ENCODE results near the gene CDK1.

The CDK1 gene

DNA sequence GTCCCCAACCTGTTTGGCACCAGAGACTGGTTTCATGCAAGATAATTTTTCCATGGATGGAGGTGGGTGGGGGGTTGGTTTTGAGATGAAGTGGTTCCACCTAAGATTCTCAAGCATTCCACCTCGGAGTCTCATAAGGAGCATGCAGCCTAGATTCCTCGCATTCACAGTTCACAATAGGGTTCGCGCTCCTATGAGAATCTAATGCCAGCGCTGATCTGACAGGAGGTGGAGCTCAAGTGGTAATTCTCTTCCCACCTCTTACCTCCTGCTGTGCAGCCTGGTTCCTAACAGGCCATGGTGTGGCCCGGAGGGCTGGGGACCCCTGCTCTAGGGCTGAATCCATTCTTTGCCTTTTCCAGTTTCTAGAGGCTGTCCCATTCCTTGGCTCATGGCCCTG is 19.1 kb upstream of the CDK1 start:
- Histone ChIP-seq H3K27me3 (ENCODE audit: low read length) (no peaks in the 10 kb centered on the region), H3K9me3 (ENCODE audit: insufficient read depth, low read length) (no peaks in the 10 kb centered on the region), H3K4me2 (ENCODE audit: low read depth, low read length, poor library complexity, severe bottlenecking) (no peak overlapping the region), H3K27ac (ENCODE audit: low read depth, low read length) (no peak overlapping the region), H3K36me3 (ENCODE audit: low read length) (no peaks in the 10 kb centered on the region), H4K20me1 (ENCODE audit: low read depth, low read length) (no peaks in the 10 kb centered on the region), H3K9ac (ENCODE audit: low read length) (no peak overlapping the region), H2AFZ (ENCODE audit: low read depth, low read length, severe bottlenecking) (no peak overlapping the region), H3K4me3 (ENCODE audit: insufficient read depth, low read length, poor library complexity, severe bottlenecking) (no peak overlapping the region), H3K9me2 (replicated peaks; ENCODE audit: insufficient read depth, low read length) (no peaks in the 10 kb centered on the region), H3K79me2 (ENCODE audit: insufficient read depth, low read length) (no peaks in the 10 kb centered on the region), H3F3A (ENCODE audit: insufficient read depth) (no peaks in the 10 kb centered on the region)
- TF ChIP-seq, protein P1, sequence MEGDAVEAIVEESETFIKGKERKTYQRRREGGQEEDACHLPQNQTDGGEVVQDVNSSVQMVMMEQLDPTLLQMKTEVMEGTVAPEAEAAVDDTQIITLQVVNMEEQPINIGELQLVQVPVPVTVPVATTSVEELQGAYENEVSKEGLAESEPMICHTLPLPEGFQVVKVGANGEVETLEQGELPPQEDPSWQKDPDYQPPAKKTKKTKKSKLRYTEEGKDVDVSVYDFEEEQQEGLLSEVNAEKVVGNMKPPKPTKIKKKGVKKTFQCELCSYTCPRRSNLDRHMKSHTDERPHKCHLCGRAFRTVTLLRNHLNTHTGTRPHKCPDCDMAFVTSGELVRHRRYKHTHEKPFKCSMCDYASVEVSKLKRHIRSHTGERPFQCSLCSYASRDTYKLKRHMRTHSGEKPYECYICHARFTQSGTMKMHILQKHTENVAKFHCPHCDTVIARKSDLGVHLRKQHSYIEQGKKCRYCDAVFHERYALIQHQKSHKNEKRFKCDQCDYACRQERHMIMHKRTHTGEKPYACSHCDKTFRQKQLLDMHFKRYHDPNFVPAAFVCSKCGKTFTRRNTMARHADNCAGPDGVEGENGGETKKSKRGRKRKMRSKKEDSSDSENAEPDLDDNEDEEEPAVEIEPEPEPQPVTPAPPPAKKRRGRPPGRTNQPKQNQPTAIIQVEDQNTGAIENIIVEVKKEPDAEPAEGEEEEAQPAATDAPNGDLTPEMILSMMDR (IDR thresholded peaks at IDR 0.05; ENCODE audit: insufficient read depth, low read length, poor library complexity, severe bottlenecking), result no peak
- TF ChIP-seq EZH2phosphoT487 (conservative IDR thresholded peaks at IDR 0.05; ENCODE audit: low read length), result no peak

DNA sequence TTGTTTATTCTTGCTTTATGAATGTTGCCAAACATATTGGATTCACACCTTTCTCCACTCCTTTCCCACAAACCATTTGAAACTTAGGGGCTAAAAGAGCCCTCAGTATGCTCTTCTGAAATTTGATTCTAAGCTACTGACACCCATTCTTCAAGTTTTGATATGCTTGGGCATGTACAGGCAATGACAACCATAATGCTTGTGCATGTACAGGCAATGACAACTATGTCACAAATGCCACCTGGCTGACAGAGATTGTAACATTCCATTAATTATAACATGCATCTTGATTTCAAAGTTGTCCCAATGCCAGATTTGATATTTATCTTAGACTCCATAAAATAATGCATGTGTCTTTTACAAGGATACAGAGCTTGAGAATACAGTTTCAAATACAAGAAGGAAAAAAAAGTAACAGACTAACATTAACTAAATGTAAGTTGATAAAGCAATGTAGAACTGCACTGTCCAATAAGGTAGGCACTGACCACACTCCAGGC is 17.5 kb upstream of the CDK1 start:
- H3K27ac ChIP-seq (ENCODE audit: low read depth, low read length), result no peak overlapping the region
- H3K9me3 ChIP-seq (ENCODE audit: insufficient read depth, low read length), result no peaks in the 10 kb centered on the region
- no peak overlapping the region for H3K4me3 ChIP-seq (ENCODE audit: insufficient read depth, low read length, poor library complexity, severe bottlenecking)
- no peaks in the 10 kb centered on the region for H3K79me2 ChIP-seq (ENCODE audit: insufficient read depth, low read length)
- H3K4me2 ChIP-seq (ENCODE audit: low read depth, low read length, poor library complexity, severe bottlenecking), result no peak overlapping the region
- no peaks in the 10 kb centered on the region for H3K9me2 ChIP-seq (replicated peaks; ENCODE audit: insufficient read depth, low read length)
- TF ChIP-seq, protein P1 (IDR thresholded peaks at IDR 0.05; ENCODE audit: insufficient read depth, low read length, poor library complexity, severe bottlenecking), result no peak
- TF ChIP-seq EZH2phosphoT487 (conservative IDR thresholded peaks at IDR 0.05; ENCODE audit: low read length), result no peak
- no peaks in the 10 kb centered on the region for H3F3A ChIP-seq (ENCODE audit: insufficient read depth)
- H4K20me1 ChIP-seq (ENCODE audit: low read depth, low read length), result no peaks in the 10 kb centered on the region
- no peaks in the 10 kb centered on the region for H3K36me3 ChIP-seq (ENCODE audit: low read length)
- no peak overlapping the region for H3K9ac ChIP-seq (ENCODE audit: low read length)
- no peak overlapping the region for H2AFZ ChIP-seq (ENCODE audit: low read depth, low read length, severe bottlenecking)
- H3K27me3 ChIP-seq (ENCODE audit: low read length), result no peaks in the 10 kb centered on the region

DNA sequence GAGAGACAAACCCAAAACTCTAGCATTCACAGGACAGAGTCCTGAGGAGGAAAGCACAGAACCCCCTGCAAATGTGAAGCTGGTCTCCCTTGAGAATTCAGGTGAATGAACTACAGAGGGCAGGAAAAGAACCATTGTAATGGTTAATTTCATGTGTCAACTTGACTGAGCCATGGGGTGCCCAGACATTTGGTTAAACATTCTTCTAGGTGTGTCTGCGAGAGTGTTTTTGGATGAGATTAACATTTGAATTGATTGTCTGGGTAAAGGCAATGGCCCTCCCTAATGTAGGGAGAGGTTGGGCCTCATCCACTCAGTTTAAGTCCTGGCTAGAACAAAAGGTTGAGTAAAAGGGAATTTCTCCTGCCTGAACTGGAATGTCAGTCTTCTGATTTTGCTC is 15.7 kb upstream of the CDK1 start:
- no peak for TF ChIP-seq EZH2phosphoT487 (conservative IDR thresholded peaks at IDR 0.05; ENCODE audit: low read length)
- TF ChIP-seq, protein P1 (IDR thresholded peaks at IDR 0.05; ENCODE audit: insufficient read depth, low read length, poor library complexity, severe bottlenecking), result no peak
- Histone ChIP-seq H3K9me3 (ENCODE audit: insufficient read depth, low read length) (no peaks in the 10 kb centered on the region), H3K4me3 (ENCODE audit: insufficient read depth, low read length, poor library complexity, severe bottlenecking) (no peak overlapping the region), H3K27me3 (ENCODE audit: low read length) (no peaks in the 10 kb centered on the region), H3F3A (ENCODE audit: insufficient read depth) (no peaks in the 10 kb centered on the region), H3K27ac (ENCODE audit: low read depth, low read length) (no peak overlapping the region), H3K79me2 (ENCODE audit: insufficient read depth, low read length) (no peaks in the 10 kb centered on the region), H3K36me3 (ENCODE audit: low read length) (no peaks in the 10 kb centered on the region), H2AFZ (ENCODE audit: low read depth, low read length, severe bottlenecking) (no peak overlapping the region), H3K9me2 (replicated peaks; ENCODE audit: insufficient read depth, low read length) (no peaks in the 10 kb centered on the region), H3K4me2 (ENCODE audit: low read depth, low read length, poor library complexity, severe bottlenecking) (no peak overlapping the region), H4K20me1 (ENCODE audit: low read depth, low read length) (no peaks in the 10 kb centered on the region), H3K9ac (ENCODE audit: low read length) (no peak overlapping the region)

Data from SU-DHL-6 (cell line).